Measurements from ENCODE around the gene FAM107A. TPM values are rescaled to one million over a fixed set of nuclear protein-coding genes. Genes with fewer than 3 reads are reported as not detected.

FAM107A gene
- total and polyA plus RNA-seq, 2 experiments from 2014 or later, result 0.13 to 0.22 TPM

DNA sequence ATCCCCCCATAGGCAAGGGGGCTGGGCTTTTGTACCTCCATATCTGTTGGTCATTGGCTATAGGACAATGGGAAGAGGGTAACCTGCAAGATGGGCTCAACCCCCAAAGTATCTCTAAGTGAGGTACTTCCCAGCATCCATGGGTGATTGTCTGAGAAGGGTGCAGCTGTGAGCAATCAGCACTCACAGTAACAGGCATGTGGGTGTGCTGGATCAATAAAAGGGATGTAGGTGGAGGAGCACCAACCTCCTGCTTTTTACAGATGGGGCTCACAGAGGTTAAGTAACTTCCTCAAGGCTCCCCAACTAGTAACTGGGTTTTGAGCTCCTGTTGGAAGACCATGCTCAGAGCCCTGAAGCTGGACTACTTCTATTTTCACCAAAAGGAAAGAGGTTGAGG, 26.4 kb upstream of the FAM107A start:
- Histone ChIP-seq H3F3A (ENCODE audit: insufficient read depth) (no peaks in the 10 kb centered on the region), H2AFZ (no peak overlapping the region), H4K20me1 (ENCODE audit: insufficient read depth) (no peaks in the 10 kb centered on the region), H3K27ac (no peak overlapping the region), H3K27me3 (replicated peaks; ENCODE audit: insufficient read depth) (peaks cover 38% of the 10 kb centered on the region), H3K4me3 (no peak overlapping the region), H3K9ac (no peak overlapping the region), H3K36me3 (ENCODE audit: low read depth) (no peaks in the 10 kb centered on the region), H3K4me1 (ENCODE audit: insufficient read depth) (no peaks in the 10 kb centered on the region), H3K9me3 (ENCODE audit: low read depth) (no peaks in the 10 kb centered on the region), H3K9me2 (ENCODE audit: insufficient read depth) (no peaks in the 10 kb centered on the region), H3K79me2 (ENCODE audit: insufficient read depth) (no peaks in the 10 kb centered on the region), H3K4me2 (ENCODE audit: unreplicated experiment) (no peak overlapping the region)
- TF ChIP-seq EZH2 (IDR thresholded peaks at IDR 0.05; ENCODE audit: insufficient read depth, poor library complexity, severe bottlenecking) (no peak), EZH2phosphoT487 (IDR thresholded peaks at IDR 0.05; ENCODE audit: insufficient read depth, low read depth) (no peak)
- DNase-seq, result no peak
- in situ Hi-C loops (cut with MboI), result no loop called here

DNA sequence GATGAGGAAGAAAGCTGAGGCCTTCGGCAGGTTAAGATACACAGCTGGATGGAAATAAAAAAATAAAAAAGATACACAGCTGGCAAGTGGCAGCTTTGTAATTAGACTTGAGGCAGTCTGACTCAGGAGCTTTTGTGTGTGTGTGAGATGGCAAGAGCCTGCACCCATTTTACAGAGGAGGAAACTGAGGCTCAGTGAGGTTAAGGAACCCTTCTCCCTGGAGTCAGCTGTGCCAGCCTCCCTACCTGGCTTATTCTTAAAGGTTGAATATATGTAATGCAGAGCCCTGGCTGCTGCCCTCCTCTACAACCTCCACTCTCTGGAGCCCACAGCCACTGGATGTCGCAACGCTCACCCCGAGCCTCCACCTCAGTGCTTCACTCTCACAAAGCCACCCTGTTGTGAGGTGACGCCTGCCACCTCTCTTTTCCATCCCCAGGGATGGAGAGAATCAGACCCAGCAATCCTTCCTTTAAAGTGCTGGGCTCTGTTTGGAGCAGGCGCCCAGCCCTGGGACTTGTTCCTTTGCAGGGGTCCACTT, 20.6 kb upstream of the FAM107A start:
- H3K36me3 ChIP-seq (ENCODE audit: low read depth), result no peaks in the 10 kb centered on the region
- TF ChIP-seq EZH2 (IDR thresholded peaks at IDR 0.05; ENCODE audit: insufficient read depth, poor library complexity, severe bottlenecking) (no peak), EZH2phosphoT487 (IDR thresholded peaks at IDR 0.05; ENCODE audit: insufficient read depth, low read depth) (no peak)
- no peaks in the 10 kb centered on the region for H3K9me3 ChIP-seq (ENCODE audit: low read depth)
- H3F3A ChIP-seq (ENCODE audit: insufficient read depth), result no peaks in the 10 kb centered on the region
- WGBS, 2 experiments (ENCODE audit: low coverage in 1 of 2, low lambda C conversion rate in 2 of 2, missing lambda C conversion rate in 2 of 2), result 76 to 82% methylated on average over 6 of the region's 6 CpGs
- H3K79me2 ChIP-seq (ENCODE audit: insufficient read depth), result no peaks in the 10 kb centered on the region
- H2AFZ ChIP-seq, result no peak overlapping the region
- no peaks in the 10 kb centered on the region for H4K20me1 ChIP-seq (ENCODE audit: insufficient read depth)
- H3K9me2 ChIP-seq (ENCODE audit: insufficient read depth), result no peaks in the 10 kb centered on the region
- H3K27me3 ChIP-seq (replicated peaks; ENCODE audit: insufficient read depth), result peaks cover 2% of the 10 kb centered on the region
- H3K4me3 ChIP-seq, result no peak overlapping the region
- DNase-seq, result no peak
- no peak overlapping the region for H3K27ac ChIP-seq
- H3K9ac ChIP-seq, result no peak overlapping the region
- no peaks in the 10 kb centered on the region for H3K4me1 ChIP-seq (ENCODE audit: insufficient read depth)
- in situ Hi-C loops (cut with MboI), result no loop called here
- no peak overlapping the region for H3K4me2 ChIP-seq (ENCODE audit: unreplicated experiment)

DNA sequence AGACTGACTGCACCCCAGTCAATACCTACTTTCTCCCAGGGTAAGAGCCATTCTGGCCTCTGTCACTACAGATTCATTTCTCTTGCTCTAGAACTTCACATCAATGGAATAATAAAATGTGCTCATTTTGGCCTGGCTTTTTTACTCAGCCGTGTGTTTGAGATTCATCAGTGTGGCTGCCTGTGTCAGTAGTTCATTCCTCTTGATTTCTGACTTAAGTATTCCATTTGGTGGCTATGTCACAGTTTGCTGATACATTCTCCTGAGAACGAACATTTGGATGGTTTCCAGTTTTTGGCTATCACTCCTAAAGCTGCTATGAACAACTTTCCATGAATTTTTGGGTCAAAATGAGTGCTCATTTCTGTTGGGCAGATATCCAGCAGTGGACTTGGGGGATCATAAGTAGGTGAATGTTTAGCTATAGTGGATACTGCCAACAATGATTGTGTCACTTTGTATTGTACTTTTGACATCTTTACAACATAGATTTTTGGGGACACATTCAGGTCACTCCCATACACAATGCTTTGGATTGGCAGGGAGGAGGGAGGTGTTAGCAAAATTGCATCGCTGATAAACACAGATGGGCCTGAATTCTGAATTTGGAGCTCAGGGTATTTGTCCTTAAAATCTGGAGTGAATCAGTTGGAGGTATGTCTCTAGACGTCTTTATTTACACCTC, 19.8 kb upstream of the FAM107A start:
- Histone ChIP-seq H4K20me1 (ENCODE audit: insufficient read depth) (no peaks in the 10 kb centered on the region), H3K4me3 (no peak overlapping the region), H3K27ac (no peak overlapping the region), H3K9me3 (ENCODE audit: low read depth) (no peaks in the 10 kb centered on the region), H2AFZ (no peak overlapping the region), H3F3A (ENCODE audit: insufficient read depth) (no peaks in the 10 kb centered on the region), H3K4me1 (ENCODE audit: insufficient read depth) (no peaks in the 10 kb centered on the region), H3K9me2 (ENCODE audit: insufficient read depth) (no peaks in the 10 kb centered on the region), H3K4me2 (ENCODE audit: unreplicated experiment) (no peak overlapping the region), H3K27me3 (replicated peaks; ENCODE audit: insufficient read depth) (no peaks in the 10 kb centered on the region; the same call in 1 of the 2 replicates), H3K79me2 (ENCODE audit: insufficient read depth) (no peaks in the 10 kb centered on the region), H3K9ac (no peak overlapping the region), H3K36me3 (ENCODE audit: low read depth) (no peaks in the 10 kb centered on the region)
- TF ChIP-seq EZH2 (IDR thresholded peaks at IDR 0.05; ENCODE audit: insufficient read depth, poor library complexity, severe bottlenecking), result no peak
- no peak for TF ChIP-seq EZH2phosphoT487 (IDR thresholded peaks at IDR 0.05; ENCODE audit: insufficient read depth, low read depth)
- no peak for DNase-seq
- in situ Hi-C loops (cut with MboI), result no loop called here
- WGBS, 2 experiments (ENCODE audit: low coverage in 1 of 2, low lambda C conversion rate in 2 of 2, missing lambda C conversion rate in 2 of 2), result 42 to 44% methylated on average over 4 of the region's 4 CpGs

GRCh38 chr3:58594117-58594516, 16.9 kb upstream of the FAM107A start:
- H4K20me1 ChIP-seq (ENCODE audit: insufficient read depth), result no peaks in the 10 kb centered on the region
- 71 to 82% methylated on average over 5 of the region's 5 CpGs for WGBS, 2 experiments (ENCODE audit: low coverage in 1 of 2, low lambda C conversion rate in 2 of 2, missing lambda C conversion rate in 2 of 2)
- H3F3A ChIP-seq (ENCODE audit: insufficient read depth), result no peaks in the 10 kb centered on the region
- H3K4me2 ChIP-seq (ENCODE audit: unreplicated experiment), result no peak overlapping the region
- H3K4me1 ChIP-seq (ENCODE audit: insufficient read depth), result no peaks in the 10 kb centered on the region
- H3K27me3 ChIP-seq (replicated peaks; ENCODE audit: insufficient read depth), result no peaks in the 10 kb centered on the region
- H3K9me3 ChIP-seq (ENCODE audit: low read depth), result no peaks in the 10 kb centered on the region
- no peak overlapping the region for H3K27ac ChIP-seq
- H3K4me3 ChIP-seq, result no peak overlapping the region
- no peaks in the 10 kb centered on the region for H3K9me2 ChIP-seq (ENCODE audit: insufficient read depth)
- no peaks in the 10 kb centered on the region for H3K36me3 ChIP-seq (ENCODE audit: low read depth)
- H2AFZ ChIP-seq, result no peak overlapping the region
- no peak for TF ChIP-seq EZH2phosphoT487 (IDR thresholded peaks at IDR 0.05; ENCODE audit: insufficient read depth, low read depth)
- no peak for TF ChIP-seq EZH2 (IDR thresholded peaks at IDR 0.05; ENCODE audit: insufficient read depth, poor library complexity, severe bottlenecking)
- in situ Hi-C loops (cut with MboI), result no loop called here
- DNase-seq, result no peak
- H3K9ac ChIP-seq, result no peak overlapping the region
- H3K79me2 ChIP-seq (ENCODE audit: insufficient read depth), result no peaks in the 10 kb centered on the region

All from GM23248 (cell line).